Nephron progenitor cell (in vitro differentiated cells): ENCODE results near the gene UBXN1.
A peak's percentile ranks its signal among the peaks of the same experiment; 100 is the strongest.
"Not testable (repeated sequence)": the region's sequence is repeated elsewhere in the genome, so short reads cannot be mapped to it uniquely, and the experiment has no call there.

Experiments used
- DNase-seq: peaks from one replicate; pipeline ENCODE4 v3.0.0; 2021
- H3K27ac Mint-ChIP-seq: 2 replicates; pipeline ENCODE4 v1.8.0; 2021; ENCODE audit warnings: mild to moderate bottlenecking, moderate library complexity, mixed read lengths
- H3K27me3 Mint-ChIP-seq: 2 replicates; pipeline ENCODE4 v1.8.0; 2021; ENCODE audit warnings: mild to moderate bottlenecking, low read depth, mixed read lengths; ENCODE audit not compliant: poor library complexity
- H3K36me3 Mint-ChIP-seq: 2 replicates; pipeline ENCODE4 v1.8.0; 2021; ENCODE audit warnings: low read depth, mixed read lengths
- H3K4me1 Mint-ChIP-seq: 2 replicates; pipeline ENCODE4 v1.8.0; 2021; ENCODE audit warnings: mixed read lengths
- H3K4me3 Mint-ChIP-seq: 2 replicates; pipeline ENCODE4 v1.8.0; 2021; ENCODE audit warnings: mild to moderate bottlenecking, moderate library complexity, mixed read lengths
- H3K9me3 Mint-ChIP-seq: 2 replicates; pipeline ENCODE4 v1.8.0; 2021; ENCODE audit warnings: mild to moderate bottlenecking, moderate library complexity, mixed read lengths
- TF ChIP-seq, protein P1 (sequence below): fragments of 200-600 bp; sonication (generic); IDR thresholded peaks from 2 replicates; pipeline ENCODE4 v1.5.0; 2021; ENCODE audit warnings: antibody characterized with exemption

Gene UBXN1

DNA sequence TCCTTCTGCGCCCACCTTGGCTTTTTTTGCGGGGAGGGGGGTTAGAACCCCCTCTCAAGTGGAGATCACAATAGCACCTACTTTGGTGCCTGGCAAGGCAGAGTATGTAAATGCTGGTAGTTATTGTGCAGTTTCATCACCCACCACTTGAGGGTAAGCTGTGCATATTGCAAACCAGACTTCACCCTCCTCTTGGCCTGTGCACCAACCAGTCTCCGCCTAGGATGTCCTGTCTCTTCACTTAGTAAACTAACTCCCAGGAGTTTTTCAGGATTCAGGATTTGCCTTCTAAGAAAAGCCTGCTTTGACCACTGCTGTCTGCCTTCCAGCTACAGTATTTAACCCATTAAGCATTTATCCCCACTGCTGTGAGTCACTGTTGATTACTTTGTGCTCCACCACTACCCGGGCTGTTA, 2.0 kb upstream of the UBXN1 start:
- H3K4me3 Mint-ChIP-seq = peak overlapping the region; percentile 66

DNA sequence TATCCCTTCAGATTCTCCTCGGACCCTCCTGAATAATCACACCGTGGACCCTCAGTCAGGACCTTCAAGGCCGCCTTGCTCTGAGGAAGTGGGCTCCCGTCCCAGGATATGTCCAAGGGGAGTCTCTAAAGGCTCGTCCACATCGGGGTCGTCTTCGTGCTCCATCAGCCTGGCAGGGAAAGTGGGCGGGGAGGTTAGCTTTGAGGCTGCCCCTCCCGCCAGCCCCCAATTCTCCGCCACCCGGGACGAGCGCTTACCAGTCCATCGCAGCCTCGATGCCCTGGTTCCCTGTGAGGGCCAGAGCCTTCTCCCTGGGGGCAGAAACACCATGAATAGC, 472 bp downstream of the UBXN1 start:
- Mint-ChIP-seq H3K4me3 (peak overlapping the region; percentile 88), H3K27ac (peak overlapping the region; percentile 89), H3K9me3 (no peaks in the 10 kb centered on the region), H3K4me1 (peaks cover 39% of the 10 kb centered on the region), H3K27me3 (no peaks in the 10 kb centered on the region), H3K36me3 (peaks cover 26% of the 10 kb centered on the region)
- no peak for DNase-seq
- TF ChIP-seq, protein P1, sequence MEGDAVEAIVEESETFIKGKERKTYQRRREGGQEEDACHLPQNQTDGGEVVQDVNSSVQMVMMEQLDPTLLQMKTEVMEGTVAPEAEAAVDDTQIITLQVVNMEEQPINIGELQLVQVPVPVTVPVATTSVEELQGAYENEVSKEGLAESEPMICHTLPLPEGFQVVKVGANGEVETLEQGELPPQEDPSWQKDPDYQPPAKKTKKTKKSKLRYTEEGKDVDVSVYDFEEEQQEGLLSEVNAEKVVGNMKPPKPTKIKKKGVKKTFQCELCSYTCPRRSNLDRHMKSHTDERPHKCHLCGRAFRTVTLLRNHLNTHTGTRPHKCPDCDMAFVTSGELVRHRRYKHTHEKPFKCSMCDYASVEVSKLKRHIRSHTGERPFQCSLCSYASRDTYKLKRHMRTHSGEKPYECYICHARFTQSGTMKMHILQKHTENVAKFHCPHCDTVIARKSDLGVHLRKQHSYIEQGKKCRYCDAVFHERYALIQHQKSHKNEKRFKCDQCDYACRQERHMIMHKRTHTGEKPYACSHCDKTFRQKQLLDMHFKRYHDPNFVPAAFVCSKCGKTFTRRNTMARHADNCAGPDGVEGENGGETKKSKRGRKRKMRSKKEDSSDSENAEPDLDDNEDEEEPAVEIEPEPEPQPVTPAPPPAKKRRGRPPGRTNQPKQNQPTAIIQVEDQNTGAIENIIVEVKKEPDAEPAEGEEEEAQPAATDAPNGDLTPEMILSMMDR = no peak

More for the DNA sequence above, 2.0 kb upstream of the UBXN1 start:
- H3K27me3 Mint-ChIP-seq = no peaks in the 10 kb centered on the region
- H3K27ac Mint-ChIP-seq = peak overlapping the region; percentile 69
- no peak for DNase-seq
- TF ChIP-seq, protein P1 = peak; percentile 44
- peaks cover 38% of the 10 kb centered on the region for H3K4me1 Mint-ChIP-seq
- no peaks in the 10 kb centered on the region for H3K9me3 Mint-ChIP-seq
- peaks cover 20% of the 10 kb centered on the region for H3K36me3 Mint-ChIP-seq

DNA sequence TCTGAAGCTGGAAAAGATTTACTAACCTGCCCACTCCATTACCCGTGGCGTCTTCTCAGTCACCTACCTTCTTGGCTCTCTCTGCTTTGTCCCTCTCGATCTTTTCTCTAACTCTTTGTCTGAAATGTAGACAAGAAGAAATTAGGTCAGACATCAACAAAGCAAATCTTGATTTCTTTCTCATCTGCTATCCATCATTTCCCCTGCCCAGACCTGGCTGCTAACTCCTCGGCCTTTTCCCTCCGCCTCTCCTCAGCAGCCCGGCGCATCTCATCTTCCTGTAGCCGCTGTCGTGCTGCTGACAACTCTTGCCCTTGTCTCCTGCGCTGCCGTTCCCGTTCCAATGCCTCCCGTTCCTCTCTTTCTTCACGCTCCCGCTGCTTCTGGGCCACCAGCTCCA, 1.2 kb downstream of the UBXN1 start:
- peaks cover 26% of the 10 kb centered on the region for H3K36me3 Mint-ChIP-seq
- DNase-seq = no peak
- H3K4me3 Mint-ChIP-seq = peak overlapping the region; percentile 88
- no peaks in the 10 kb centered on the region for H3K27me3 Mint-ChIP-seq
- H3K4me1 Mint-ChIP-seq = peaks cover 46% of the 10 kb centered on the region
- TF ChIP-seq, protein P1 = no peak
- H3K9me3 Mint-ChIP-seq = no peaks in the 10 kb centered on the region
- H3K27ac Mint-ChIP-seq = peak overlapping the region; percentile 53

DNA sequence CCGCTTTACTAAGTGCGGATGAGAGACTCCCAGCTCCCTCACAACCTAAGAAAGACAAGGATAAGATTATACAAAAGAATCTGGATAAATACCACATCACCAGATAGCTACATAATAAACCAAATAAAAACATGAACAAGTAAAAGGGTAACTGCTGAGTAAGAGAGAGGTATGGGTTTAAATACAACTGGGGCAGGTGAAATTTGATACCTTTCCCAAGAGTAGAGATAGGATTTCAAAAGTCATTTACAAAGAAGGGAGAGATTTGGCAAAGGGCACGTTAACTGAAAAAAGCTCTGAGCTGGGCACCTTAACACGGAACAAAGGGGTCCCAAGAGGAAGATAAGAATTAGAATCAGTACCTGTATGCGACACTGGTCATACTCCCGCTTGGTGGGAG, 1.7 kb downstream of the UBXN1 start:
- TF ChIP-seq, protein P1 = no peak
- Mint-ChIP-seq H3K36me3 (peaks cover 26% of the 10 kb centered on the region), H3K4me3 (peak overlapping the region; percentile 88), H3K4me1 (peaks cover 49% of the 10 kb centered on the region), H3K27me3 (no peaks in the 10 kb centered on the region), H3K27ac (peak overlapping the region; percentile 53), H3K9me3 (no peaks in the 10 kb centered on the region)
- DNase-seq = no peak

DNA sequence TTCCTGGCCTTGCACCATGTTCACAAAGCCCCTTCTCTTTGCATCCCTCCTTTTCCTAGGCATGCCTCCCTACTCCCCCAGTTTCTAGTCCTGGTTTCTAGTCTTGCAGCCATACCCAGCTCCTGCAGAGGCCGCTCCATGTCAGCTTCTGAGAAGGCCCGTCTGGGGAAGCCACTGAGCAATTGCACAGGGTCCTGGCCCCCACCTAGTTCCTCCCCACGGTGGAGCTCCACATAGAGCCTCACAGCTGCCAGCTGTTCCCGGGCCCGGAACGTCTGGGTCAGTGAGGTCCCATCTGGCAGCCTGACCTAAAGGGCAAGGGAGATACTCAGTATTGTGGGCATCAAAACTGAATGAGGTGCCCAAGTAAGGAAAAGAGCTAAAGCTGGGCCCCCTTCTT, 2.2 kb downstream of the UBXN1 start:
- peak overlapping the region; percentile 88 for H3K4me3 Mint-ChIP-seq
- H3K27ac Mint-ChIP-seq = peak overlapping the region; percentile 53
- peaks cover 53% of the 10 kb centered on the region for H3K4me1 Mint-ChIP-seq
- TF ChIP-seq, protein P1 = no peak
- H3K36me3 Mint-ChIP-seq = peaks cover 26% of the 10 kb centered on the region
- H3K9me3 Mint-ChIP-seq = no peaks in the 10 kb centered on the region
- DNase-seq = no peak
- no peaks in the 10 kb centered on the region for H3K27me3 Mint-ChIP-seq

DNA sequence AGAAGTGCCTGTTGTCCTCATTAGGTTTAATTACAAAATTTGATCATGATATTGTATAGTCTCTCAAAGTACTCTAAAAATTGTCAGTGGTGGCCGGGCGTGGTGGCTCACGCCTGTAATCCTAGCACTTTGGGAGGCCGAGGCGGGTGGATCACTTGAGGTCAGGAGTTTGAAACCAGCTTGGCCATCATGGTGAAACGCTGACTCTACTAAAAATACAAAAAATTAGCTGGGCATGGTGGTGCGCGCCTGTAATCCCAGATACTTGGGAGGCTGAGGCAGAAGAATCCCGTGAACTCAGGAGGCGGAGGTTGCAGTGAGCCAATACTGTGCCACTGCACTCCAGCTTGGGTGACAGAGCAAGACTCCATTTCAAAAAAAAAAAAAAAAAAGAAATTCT, 3.5 kb downstream of the UBXN1 start:
- Mint-ChIP-seq H3K4me1 (peaks cover 55% of the 10 kb centered on the region), H3K36me3 (peaks cover 26% of the 10 kb centered on the region)
- not testable (repeated sequence) for H3K4me3 Mint-ChIP-seq, DNase-seq, H3K27me3 Mint-ChIP-seq, H3K9me3 Mint-ChIP-seq, H3K27ac Mint-ChIP-seq

DNA sequence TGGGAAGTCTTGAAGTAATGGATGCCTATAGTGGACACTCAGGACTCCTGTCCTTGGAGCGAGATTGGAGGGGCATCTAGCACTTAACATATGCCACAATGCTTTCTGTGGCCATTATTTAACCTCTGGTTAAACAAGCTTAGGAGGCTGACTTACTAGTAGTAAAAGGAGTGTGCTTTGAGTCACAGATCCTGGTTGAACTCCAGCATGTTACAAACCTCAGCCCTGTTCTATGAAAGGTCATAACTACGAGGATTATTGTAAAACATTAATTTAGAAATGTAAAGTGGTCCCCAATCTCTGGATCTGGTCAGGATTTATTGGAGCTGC, 5.7 kb downstream of the UBXN1 start:
- H3K27me3 Mint-ChIP-seq = no peaks in the 10 kb centered on the region
- peak overlapping the region; percentile 66 for H3K27ac Mint-ChIP-seq
- peaks cover 30% of the 10 kb centered on the region for H3K36me3 Mint-ChIP-seq
- H3K4me3 Mint-ChIP-seq = peak overlapping the region; percentile 99
- no peak for DNase-seq
- no peaks in the 10 kb centered on the region for H3K9me3 Mint-ChIP-seq
- peaks cover 51% of the 10 kb centered on the region for H3K4me1 Mint-ChIP-seq
- TF ChIP-seq, protein P1 = no peak
